ENCODE data around the gene FGFR3.

The FGFR3 gene

DNA sequence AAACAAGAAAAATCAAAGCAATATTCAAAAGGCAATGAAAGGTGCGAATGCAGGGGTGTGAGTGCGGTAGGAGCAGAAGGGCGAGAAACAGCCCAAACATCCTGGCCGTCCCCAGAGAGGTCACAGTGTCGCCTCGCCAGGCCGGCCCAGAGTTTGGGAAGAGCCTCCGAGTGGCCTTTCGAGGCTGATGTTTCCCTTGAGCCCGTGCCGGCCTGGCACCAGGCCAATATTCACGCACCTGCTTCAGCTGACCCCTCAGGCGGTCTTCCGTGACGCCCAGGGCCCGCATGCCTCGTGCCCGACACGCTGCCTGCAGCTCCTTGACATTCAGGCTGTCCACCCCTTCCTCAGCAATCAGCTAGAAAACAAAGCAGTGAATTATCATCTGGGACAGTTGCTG, 32.2 kb downstream of the FGFR3 start:
- no peak for DNase-seq (ENCODE audit: low read depth)
- no peak overlapping the region for H3K4me3 ChIP-seq (replicated peaks; ENCODE audit: low read depth, low read length)
- TF ChIP-seq, protein P1, sequence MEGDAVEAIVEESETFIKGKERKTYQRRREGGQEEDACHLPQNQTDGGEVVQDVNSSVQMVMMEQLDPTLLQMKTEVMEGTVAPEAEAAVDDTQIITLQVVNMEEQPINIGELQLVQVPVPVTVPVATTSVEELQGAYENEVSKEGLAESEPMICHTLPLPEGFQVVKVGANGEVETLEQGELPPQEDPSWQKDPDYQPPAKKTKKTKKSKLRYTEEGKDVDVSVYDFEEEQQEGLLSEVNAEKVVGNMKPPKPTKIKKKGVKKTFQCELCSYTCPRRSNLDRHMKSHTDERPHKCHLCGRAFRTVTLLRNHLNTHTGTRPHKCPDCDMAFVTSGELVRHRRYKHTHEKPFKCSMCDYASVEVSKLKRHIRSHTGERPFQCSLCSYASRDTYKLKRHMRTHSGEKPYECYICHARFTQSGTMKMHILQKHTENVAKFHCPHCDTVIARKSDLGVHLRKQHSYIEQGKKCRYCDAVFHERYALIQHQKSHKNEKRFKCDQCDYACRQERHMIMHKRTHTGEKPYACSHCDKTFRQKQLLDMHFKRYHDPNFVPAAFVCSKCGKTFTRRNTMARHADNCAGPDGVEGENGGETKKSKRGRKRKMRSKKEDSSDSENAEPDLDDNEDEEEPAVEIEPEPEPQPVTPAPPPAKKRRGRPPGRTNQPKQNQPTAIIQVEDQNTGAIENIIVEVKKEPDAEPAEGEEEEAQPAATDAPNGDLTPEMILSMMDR (IDR thresholded peaks at IDR 0.05; ENCODE audit: low read length, missing control alignments): no peak

DNA sequence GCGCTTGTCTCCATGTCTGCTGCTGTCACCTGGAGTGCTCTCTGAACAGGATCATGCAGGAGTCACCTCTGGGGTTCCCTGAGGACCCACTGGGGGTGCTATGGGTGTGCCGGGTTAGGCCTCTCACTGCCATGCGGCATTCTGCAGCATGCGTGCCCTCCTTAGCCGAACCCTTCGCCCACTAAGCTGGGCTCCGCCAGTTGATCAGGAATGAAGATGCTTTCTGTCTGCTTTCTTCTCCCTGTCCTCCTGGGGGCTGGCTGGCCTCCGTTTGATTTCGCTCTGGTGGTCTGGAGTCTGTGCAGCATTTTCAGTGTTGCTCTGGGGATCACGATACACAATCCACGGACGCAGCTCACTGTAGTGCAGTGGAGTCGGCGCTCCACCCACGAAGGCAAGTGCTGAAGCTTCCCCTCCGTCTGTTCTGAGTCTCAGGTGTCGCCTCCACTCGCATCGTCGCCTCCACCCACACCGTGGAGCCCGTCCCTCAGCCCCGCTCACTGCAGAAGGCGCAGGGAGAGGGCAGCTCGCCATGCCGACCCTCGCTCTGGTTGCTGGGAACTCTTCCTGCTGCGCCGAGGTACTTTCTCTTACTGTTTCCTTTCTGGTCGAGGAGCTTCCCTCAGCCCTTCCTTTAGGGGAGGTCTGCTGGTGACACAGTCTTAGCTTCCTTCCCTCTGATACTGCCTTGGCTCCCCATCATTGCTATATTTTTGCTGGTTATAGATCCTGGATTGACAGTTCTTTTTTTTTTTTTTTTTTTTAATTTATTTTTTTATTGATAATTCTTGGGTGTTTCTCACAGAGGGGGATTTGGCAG, 33.6 kb downstream of the FGFR3 start:
- H3K4me3 ChIP-seq (replicated peaks; ENCODE audit: low read depth, low read length): no peak overlapping the region
- TF ChIP-seq, protein P1 (IDR thresholded peaks at IDR 0.05; ENCODE audit: low read length, missing control alignments): no peak
- no peak for DNase-seq (ENCODE audit: low read depth)

DNA sequence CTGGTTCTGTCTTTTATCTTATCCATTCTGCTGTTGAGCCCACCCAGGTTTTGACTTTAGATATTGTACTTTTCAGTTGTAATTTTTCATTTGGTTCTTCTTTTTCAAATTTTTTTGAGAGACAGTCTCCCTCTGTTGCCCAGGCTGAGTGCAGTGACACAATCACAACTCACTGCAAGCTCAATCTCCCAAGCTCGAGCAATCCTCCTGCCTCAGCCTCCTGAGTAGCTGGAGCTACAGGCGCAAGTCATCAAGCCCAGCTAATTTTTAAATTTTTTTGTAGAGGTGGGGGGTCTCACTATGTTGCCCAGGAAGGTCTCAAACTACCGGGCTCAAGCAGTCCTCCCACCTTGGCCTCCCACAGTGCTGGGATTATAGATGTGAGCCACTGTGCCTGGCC, 37.1 kb downstream of the FGFR3 start:
- H3K4me3 ChIP-seq (replicated peaks; ENCODE audit: low read depth, low read length): no peak overlapping the region
- TF ChIP-seq, protein P1 (IDR thresholded peaks at IDR 0.05; ENCODE audit: low read length, missing control alignments): no peak
- DNase-seq (ENCODE audit: low read depth): no peak

DNA sequence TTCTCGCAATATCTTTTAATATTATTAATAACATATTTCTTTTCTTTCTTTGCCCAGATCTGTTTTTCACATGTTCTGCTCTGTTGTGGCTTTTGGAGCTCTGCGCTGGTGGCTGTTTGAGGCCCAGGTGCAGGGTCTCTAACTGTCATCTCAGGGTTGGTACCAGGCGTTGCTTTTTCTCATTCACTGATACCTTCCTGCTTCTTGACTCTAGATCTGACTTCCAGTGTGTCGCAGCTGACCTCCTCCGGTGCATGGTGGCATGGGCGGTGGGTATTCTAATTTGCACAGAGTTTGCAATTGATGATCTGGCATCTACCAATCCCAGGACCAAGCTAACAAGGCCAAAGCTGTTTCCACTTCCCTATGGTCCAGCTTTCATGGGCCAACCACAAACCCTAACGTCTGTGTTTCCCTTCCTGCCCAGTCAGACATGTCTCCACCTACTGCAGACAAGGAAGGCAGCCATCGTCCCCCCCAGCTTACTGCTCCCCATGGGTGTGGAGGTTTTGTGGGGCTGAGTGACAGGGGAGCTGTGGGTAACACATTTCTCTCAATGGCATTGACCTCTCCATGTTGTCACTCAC, 37.6 kb downstream of the FGFR3 start:
- DNase-seq (ENCODE audit: low read depth): no peak
- no peak overlapping the region for H3K4me3 ChIP-seq (replicated peaks; ENCODE audit: low read depth, low read length)
- TF ChIP-seq, protein P1 (IDR thresholded peaks at IDR 0.05; ENCODE audit: low read length, missing control alignments): no peak

DNA sequence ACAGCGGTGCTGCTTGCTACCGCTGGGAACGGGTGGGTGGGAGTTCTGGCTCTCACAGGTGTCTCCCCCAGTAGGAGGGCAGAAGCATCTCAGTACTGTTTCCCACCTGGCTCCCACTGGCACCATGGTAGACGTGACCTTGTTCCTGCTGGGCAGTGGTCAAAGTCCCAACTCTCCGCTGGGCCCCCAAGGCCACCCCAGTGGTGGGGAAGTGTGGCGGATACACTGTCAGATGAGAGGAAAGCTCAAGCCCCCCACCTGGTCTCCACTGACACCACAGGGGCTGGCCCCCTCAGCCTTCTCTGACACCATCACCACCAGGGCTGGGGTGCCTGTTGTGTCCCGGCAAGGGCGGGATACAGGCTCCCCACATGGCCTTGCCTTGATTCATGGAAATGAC, 38.2 kb downstream of the FGFR3 start:
- TF ChIP-seq, protein P1 (IDR thresholded peaks at IDR 0.05; ENCODE audit: low read length, missing control alignments): no peak
- H3K4me3 ChIP-seq (replicated peaks; ENCODE audit: low read depth, low read length): no peak overlapping the region
- DNase-seq (ENCODE audit: low read depth): no peak

DNA sequence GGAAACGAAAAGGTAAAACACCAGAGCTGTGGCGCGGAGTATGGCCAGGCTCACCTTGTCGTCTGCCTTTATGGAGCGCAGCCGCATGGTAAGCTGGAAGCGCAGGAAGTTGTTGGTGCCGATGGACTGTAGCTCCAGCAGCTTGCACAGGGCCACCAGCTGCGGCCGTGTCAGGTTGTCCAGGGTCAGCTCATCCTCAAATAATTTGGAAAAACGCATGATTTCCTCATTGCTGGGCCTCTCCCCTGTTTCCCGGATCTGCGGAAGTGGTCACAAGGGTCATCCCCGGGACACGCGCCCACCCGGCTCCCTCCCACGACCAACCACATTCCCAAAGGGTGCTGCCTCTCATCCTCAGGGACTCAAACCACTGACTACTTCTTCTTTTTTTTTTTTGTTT, 39.6 kb downstream of the FGFR3 start:
- TF ChIP-seq, protein P1 (IDR thresholded peaks at IDR 0.05; ENCODE audit: low read length, missing control alignments): no peak
- no peak for DNase-seq (ENCODE audit: low read depth)
- no peak overlapping the region for H3K4me3 ChIP-seq (replicated peaks; ENCODE audit: low read depth, low read length)
